PC-3 (cell line): ENCODE measurements around the gene HBD. TPM values are rescaled to one million over a fixed set of nuclear protein-coding genes. Genes with fewer than 3 reads are reported as not detected.

ENCODE experiments used
- ATAC-seq: fragments of 200-7000 bp; cut with Tn5 transposase; 2 replicates; pipeline ENCODE4 v1.9.1; 2020; ENCODE audit warnings: mild to moderate bottlenecking, moderate library complexity
- BruUV-seq: library from RNA; stranded (reverse); fragments of 400-500 nt; replicated peaks from 2 replicates; lab custom pipeline; 2021; lab: Mats Ljungman, UMichigan
- CTCF ChIA-PET: fragments of 300-600 bp; sonication (Branson Sonifier 250); formaldehyde crosslinking; loops from one replicate; lab custom pipeline; 2022; ENCODE audit warnings: antibody characterized with exemption; lab: Charles Lee
- POLR2A ChIA-PET: fragments of 300-600 bp; sonication (Branson Sonifier 250); formaldehyde crosslinking; loops from one replicate; lab custom pipeline; 2022; ENCODE audit warnings: antibody characterized with exemption; ENCODE audit not compliant: unreplicated experiment; lab: Charles Lee
- DNase-seq: peaks from one replicate; pipeline ENCODE4 v3.0.0-alpha.2; 2015
- H2AFZ ChIP-seq: fragments of 300-600 bp; sonication (generic); 2 replicates; pipeline ENCODE4 v1.6.0; 2016; ENCODE audit warnings: antibody characterized with exemption, low read length
- H3F3A ChIP-seq: fragments of 300-600 bp; sonication (generic); one replicate; pipeline ENCODE4 v1.6.0; 2017; ENCODE audit warnings: antibody characterized with exemption, low read length, control low read depth, mild to moderate bottlenecking; ENCODE audit not compliant: unreplicated experiment
- H3K27ac ChIP-seq: fragments of 300-600 bp; sonication (generic); 2 replicates; pipeline ENCODE4 v1.5.1; 2016; ENCODE audit warnings: mild to moderate bottlenecking, low read length
- H3K27me3 ChIP-seq: fragments of 300-600 bp; sonication (generic); 2 replicates; pipeline ENCODE4 v1.6.1; 2016; ENCODE audit warnings: low read length, mixed read lengths
- H3K36me3 ChIP-seq: fragments of 300-600 bp; sonication (generic); 2 replicates; pipeline ENCODE4 v1.6.1; 2016; ENCODE audit warnings: low read depth, mixed run types, low read length, mixed read lengths
- H3K4me1 ChIP-seq: fragments of 300-600 bp; sonication (generic); 2 replicates; pipeline ENCODE4 v1.5.1; 2016; ENCODE audit warnings: low read length; ENCODE audit not compliant: insufficient read depth
- H3K4me2 ChIP-seq: fragments of 300-600 bp; sonication (generic); 2 replicates; pipeline ENCODE4 v1.6.0; 2016; ENCODE audit warnings: low read length
- H3K4me3 ChIP-seq: fragments of 300-600 bp; sonication (generic); 2 replicates; pipeline ENCODE4 v1.5.1; 2016; ENCODE audit warnings: mild to moderate bottlenecking, low read length, mixed read lengths
- H3K79me2 ChIP-seq: fragments of 300-600 bp; sonication (generic); 2 replicates; pipeline ENCODE4 v1.6.1; 2017; ENCODE audit warnings: low read length, mixed read lengths
- H3K9ac ChIP-seq: fragments of 300-600 bp; sonication (generic); 2 replicates; pipeline ENCODE4 v1.6.0; 2016; ENCODE audit warnings: mild to moderate bottlenecking, low read length
- H3K9me2 ChIP-seq: fragments of 300-600 bp; sonication (generic); replicated peaks from 2 replicates; pipeline ENCODE4 v1.6.1; 2016; ENCODE audit warnings: mixed run types, low read length, mixed read lengths
- H3K9me3 ChIP-seq: fragments of 300-600 bp; sonication (generic); 2 replicates; pipeline ENCODE4 v1.6.1; 2016; ENCODE audit warnings: low read length, mixed read lengths
- H4K20me1 ChIP-seq: fragments of 300-600 bp; sonication (generic); 2 replicates; pipeline ENCODE4 v1.6.1; 2016; ENCODE audit warnings: low read length, mixed read lengths
- CTCF ChIP-seq: fragments of 300-600 bp; sonication (generic); conservative IDR thresholded peaks from 2 replicates; pipeline ENCODE4 v1.5.1; 2017; ENCODE audit warnings: antibody characterized with exemption, low read depth, mild to moderate bottlenecking, low read length
- EZH2 ChIP-seq: fragments of 300-600 bp; sonication (generic); IDR thresholded peaks from one replicate; pipeline ENCODE4 v1.6.1; 2017; ENCODE audit warnings: antibody characterized with exemption, mild to moderate bottlenecking, low read length; ENCODE audit not compliant: unreplicated experiment
- EZH2phosphoT487 ChIP-seq: fragments of 300-600 bp; sonication (generic); IDR thresholded peaks from 2 replicates; pipeline ENCODE4 v1.6.1; 2018; ENCODE audit warnings: mild to moderate bottlenecking, antibody characterized with exemption, low read length, borderline replicate concordance
- intact Hi-C: fragments of 100-400 bp; cut with micrococcal nuclease; formaldehyde crosslinking; loops from 2 replicates; pipeline ENCODE4 v1.9.0; 2023
- total RNA-seq: library from RNA; depleted of rRNA; stranded (reverse); fragments of >200 nt; gene quantifications from 2 replicates; pipeline ENCODE4 v1.2.3, GENCODE V29; 2014

Gene HBD
- total RNA-seq, 1 experiment from 2014 or later = not detected

- H3K4me2 ChIP-seq = no peak overlapping the region
- POLR2A ChIA-PET = no interaction called here
- peaks cover 4% of the 10 kb centered on the region; the same call in 1 of the 2 replicates for H3K4me1 ChIP-seq
- no peak overlapping the region for H3K27ac ChIP-seq
- ATAC-seq (no peak), DNase-seq (no peak)
- H3K27me3 ChIP-seq = no peaks in the 10 kb centered on the region
- BruUV-seq = no TSS peak
- H3K9me2 ChIP-seq = no peaks in the 10 kb centered on the region
- H3K9me3 ChIP-seq = no peaks in the 10 kb centered on the region
- H3K36me3 ChIP-seq = no peaks in the 10 kb centered on the region
- intact Hi-C loops = no loop called here
- no peaks in the 10 kb centered on the region for H3F3A ChIP-seq
- H3K9ac ChIP-seq = no peak overlapping the region
- H3K4me3 ChIP-seq = no peak overlapping the region
- H4K20me1 ChIP-seq = no peaks in the 10 kb centered on the region
- CTCF ChIA-PET = no interaction called here
- no peak overlapping the region for H2AFZ ChIP-seq
- no peaks in the 10 kb centered on the region for H3K79me2 ChIP-seq
- TF ChIP-seq EZH2 = no peak
- TF ChIP-seq CTCF = no peak
- TF ChIP-seq EZH2phosphoT487 = no peak
Measured at GRCh38 chr11:5279471-5280090, 45.3 kb upstream of the HBD start.

- ATAC-seq (no peak), DNase-seq (no peak)
- H4K20me1 ChIP-seq = no peaks in the 10 kb centered on the region
- H3K79me2 ChIP-seq = no peaks in the 10 kb centered on the region
- H3K9me3 ChIP-seq = no peaks in the 10 kb centered on the region
- CTCF ChIA-PET = no interaction called here
- H2AFZ ChIP-seq = no peak overlapping the region
- no peaks in the 10 kb centered on the region for H3K27me3 ChIP-seq
- TF ChIP-seq EZH2phosphoT487 = no peak
- no peak for TF ChIP-seq EZH2
- TF ChIP-seq CTCF = no peak
- H3K4me3 ChIP-seq = no peak overlapping the region
- no peak overlapping the region for H3K4me2 ChIP-seq
- H3K9ac ChIP-seq = no peak overlapping the region
- H3F3A ChIP-seq = no peaks in the 10 kb centered on the region
- intact Hi-C loops = no loop called here
- POLR2A ChIA-PET = no interaction called here
- H3K36me3 ChIP-seq = no peaks in the 10 kb centered on the region
- H3K4me1 ChIP-seq = peaks cover 4% of the 10 kb centered on the region; the same call in 1 of the 2 replicates
- BruUV-seq = no TSS peak
- no peak overlapping the region for H3K27ac ChIP-seq
- H3K9me2 ChIP-seq = no peaks in the 10 kb centered on the region
Measured at GRCh38 chr11:5277807-5278382, 43.6 kb upstream of the HBD start.

GRCh38 chr11:5276697-5277096, 42.4 kb upstream of the HBD start:
- no peaks in the 10 kb centered on the region for H3F3A ChIP-seq
- H3K36me3 ChIP-seq = no peaks in the 10 kb centered on the region
- intact Hi-C loops = no loop called here
- ATAC-seq (no peak), DNase-seq (no peak)
- H3K4me3 ChIP-seq = no peak overlapping the region
- CTCF ChIA-PET = interaction anchor here (0.6 kb wide), 1 partner anchor 39 kb away, joined by 3 read pairs; no protein-coding TSS in a partner anchor
- no peak overlapping the region for H2AFZ ChIP-seq
- no peaks in the 10 kb centered on the region for H3K9me3 ChIP-seq
- BruUV-seq = no TSS peak
- no peak for TF ChIP-seq CTCF
- no peak for TF ChIP-seq EZH2phosphoT487
- no peak for TF ChIP-seq EZH2
- no peaks in the 10 kb centered on the region for H4K20me1 ChIP-seq
- POLR2A ChIA-PET = no interaction called here
- no peaks in the 10 kb centered on the region for H3K9me2 ChIP-seq
- H3K9ac ChIP-seq = no peak overlapping the region
- no peaks in the 10 kb centered on the region for H3K27me3 ChIP-seq
- H3K4me2 ChIP-seq = no peak overlapping the region
- H3K4me1 ChIP-seq = peaks cover 4% of the 10 kb centered on the region; the same call in 1 of the 2 replicates
- no peaks in the 10 kb centered on the region for H3K79me2 ChIP-seq
- H3K27ac ChIP-seq = no peak overlapping the region
